Smooth muscle cell (in vitro differentiated cells): ENCODE measurements around the gene FIP1L1. TPM values are rescaled to one million over a fixed set of nuclear protein-coding genes. Genes with fewer than 3 reads are reported as not detected.
"Not testable (repeated sequence)": the region's sequence is repeated elsewhere in the genome, so short reads cannot be mapped to it uniquely, and the experiment has no call there.

Experiments
- DNase-seq: peaks from one replicate; lab custom pipeline; 2025; ENCODE audit not compliant: unreplicated experiment; lab: John Stamatoyannopoulos, UW
- H2AFZ ChIP-seq: fragments of 200-600 bp; sonication (generic); 2 replicates; pipeline ENCODE4 v1.6.0; 2016; ENCODE audit warnings: antibody characterized with exemption, low read depth, mild to moderate bottlenecking
- H3F3A ChIP-seq: fragments of 200-600 bp; sonication (generic); 2 replicates; pipeline ENCODE4 v1.6.0; 2017; ENCODE audit warnings: antibody characterized with exemption, low read depth
- H3K27ac ChIP-seq: fragments of 200-600 bp; sonication (generic); 2 replicates; pipeline ENCODE4 v1.5.1; 2016; ENCODE audit warnings: low read depth, mild to moderate bottlenecking
- H3K27me3 ChIP-seq: fragments of 200-600 bp; sonication (generic); 2 replicates; pipeline ENCODE4 v1.6.1; 2016; ENCODE audit warnings: low read depth, mild to moderate bottlenecking
- H3K36me3 ChIP-seq: fragments of 200-600 bp; sonication (generic); 2 replicates; pipeline ENCODE4 v1.5.1; 2016; ENCODE audit warnings: low read depth
- H3K4me1 ChIP-seq: fragments of 200-600 bp; sonication (generic); 2 replicates; pipeline ENCODE4 v1.5.1; 2016; ENCODE audit warnings: low read depth
- H3K4me2 ChIP-seq: fragments of 200-600 bp; sonication (generic); 2 replicates; pipeline ENCODE4 v1.6.0; 2016; ENCODE audit warnings: mild to moderate bottlenecking
- H3K4me3 ChIP-seq: fragments of 200-600 bp; sonication (generic); 2 replicates; pipeline ENCODE4 v1.5.1; 2016; ENCODE audit warnings: mild to moderate bottlenecking
- H3K79me2 ChIP-seq: fragments of 200-600 bp; sonication (generic); 2 replicates; pipeline ENCODE4 v1.6.0; 2016; ENCODE audit warnings: low read depth, mild to moderate bottlenecking
- H3K9ac ChIP-seq: fragments of 200-600 bp; sonication (generic); 2 replicates; pipeline ENCODE4 v1.6.0; 2016; ENCODE audit warnings: low read depth
- H3K9me3 ChIP-seq: fragments of 200-600 bp; sonication (generic); replicated peaks from 2 replicates; pipeline ENCODE4 v1.5.1; 2016; ENCODE audit warnings: low read depth
- H4K20me1 ChIP-seq: fragments of 200-600 bp; sonication (generic); 2 replicates; pipeline ENCODE4 v1.6.0; 2016; ENCODE audit warnings: low read depth
- WGBS: methylation state at CpG from one replicate; pipeline ENCODE4 v1.1.7; 2016; ENCODE audit warnings: low lambda C conversion rate; 5-methylcytosine and 5-hydroxymethylcytosine counted together
- polyA plus RNA-seq: library from polyadenylated mRNA; unstranded; fragments of >200 nt; fragmentation: Nextera tagmentation; extraction: Ambion mirVana; gene quantifications from 2 replicates; pipeline ENCODE4 v1.2.1, GENCODE V29; 2016
- total RNA-seq: library from RNA; depleted of rRNA; stranded (reverse); fragments of >200 nt; gene quantifications from 2 replicates; pipeline ENCODE4 v1.2.3, GENCODE V29; 2014
- TF ChIP-seq, protein P1 (sequence below): fragments of 200-600 bp; sonication (generic); IDR thresholded peaks from 2 replicates; pipeline ENCODE4 v1.5.1; 2017; ENCODE audit warnings: borderline replicate concordance, mild to moderate bottlenecking, antibody characterized with exemption; ENCODE audit not compliant: insufficient read depth, poor library complexity, severe bottlenecking

The FIP1L1 gene
- total RNA-seq: 56.5 and 65.7 TPM in 2 replicates
- 55.1 and 56.6 TPM in 2 replicates for polyA plus RNA-seq

GRCh38 chr4:53377319-53378170 is at the start of gene FIP1L1:
Gene FIP1L1 (plus strand): TSS chr4:53377641. CDS start chr4:53377839, 198 bp downstream.
- Histone ChIP-seq H3K4me3 (peak within 1 kb of the TSS; percentile 92), H3K4me1 (peaks cover 18% of the 10 kb centered on the region), H4K20me1 (peaks cover 38% of the 10 kb centered on the region), H3K27me3 (peaks cover 16% of the 10 kb centered on the region), H3K9ac (peak within 1 kb of the TSS; percentile 92), H3F3A (no peaks in the 10 kb centered on the region), H3K9me3 (no peaks in the 10 kb centered on the region), H3K79me2 (peaks cover 48% of the 10 kb centered on the region), H3K36me3 (peaks cover 5% of the 10 kb centered on the region), H3K4me2 (peak within 1 kb of the TSS; percentile 85), H3K27ac (peak within 1 kb of the TSS; percentile 68), H2AFZ (peak within 1 kb of the TSS; percentile 98)
- under 1% methylated on average over 84 of the region's 85 CpGs for WGBS
- TF ChIP-seq, protein P1, sequence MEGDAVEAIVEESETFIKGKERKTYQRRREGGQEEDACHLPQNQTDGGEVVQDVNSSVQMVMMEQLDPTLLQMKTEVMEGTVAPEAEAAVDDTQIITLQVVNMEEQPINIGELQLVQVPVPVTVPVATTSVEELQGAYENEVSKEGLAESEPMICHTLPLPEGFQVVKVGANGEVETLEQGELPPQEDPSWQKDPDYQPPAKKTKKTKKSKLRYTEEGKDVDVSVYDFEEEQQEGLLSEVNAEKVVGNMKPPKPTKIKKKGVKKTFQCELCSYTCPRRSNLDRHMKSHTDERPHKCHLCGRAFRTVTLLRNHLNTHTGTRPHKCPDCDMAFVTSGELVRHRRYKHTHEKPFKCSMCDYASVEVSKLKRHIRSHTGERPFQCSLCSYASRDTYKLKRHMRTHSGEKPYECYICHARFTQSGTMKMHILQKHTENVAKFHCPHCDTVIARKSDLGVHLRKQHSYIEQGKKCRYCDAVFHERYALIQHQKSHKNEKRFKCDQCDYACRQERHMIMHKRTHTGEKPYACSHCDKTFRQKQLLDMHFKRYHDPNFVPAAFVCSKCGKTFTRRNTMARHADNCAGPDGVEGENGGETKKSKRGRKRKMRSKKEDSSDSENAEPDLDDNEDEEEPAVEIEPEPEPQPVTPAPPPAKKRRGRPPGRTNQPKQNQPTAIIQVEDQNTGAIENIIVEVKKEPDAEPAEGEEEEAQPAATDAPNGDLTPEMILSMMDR: no peak
- peak; percentile 76 for DNase-seq

GRCh38 chr4:53334916-53335315 is 42.5 kb upstream of the FIP1L1 start:
- H3K27ac ChIP-seq, H4K20me1 ChIP-seq, H3K36me3 ChIP-seq, H3K27me3 ChIP-seq, H2AFZ ChIP-seq, H3K4me2 ChIP-seq, H3K4me1 ChIP-seq, H3K9me3 ChIP-seq, H3K79me2 ChIP-seq, H3K9ac ChIP-seq, H3K4me3 ChIP-seq, H3F3A ChIP-seq, DNase-seq: not testable (repeated sequence)
- 95% methylated on average over 6 of the region's 6 CpGs for WGBS

DNA sequence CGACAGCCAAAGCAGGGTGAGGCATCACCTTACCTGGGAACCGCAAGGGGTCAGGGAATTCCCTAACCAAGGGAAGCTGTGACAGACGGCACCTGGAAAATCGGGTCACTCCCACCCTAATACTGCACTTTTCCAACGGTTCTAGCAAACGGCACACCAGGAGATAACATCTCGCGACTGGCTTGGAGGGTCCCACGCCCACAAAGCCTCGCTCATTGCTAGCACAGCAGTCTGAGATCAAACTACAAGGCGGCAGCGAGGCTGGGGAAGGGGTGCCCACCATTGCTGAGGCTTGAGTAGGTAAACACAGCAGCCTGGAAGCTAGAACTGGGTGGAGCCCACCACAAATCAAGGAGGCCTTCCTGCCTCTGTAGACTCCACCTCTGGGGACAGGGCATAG is 37.3 kb upstream of the FIP1L1 start:
- H2AFZ ChIP-seq, H3K79me2 ChIP-seq, H3K36me3 ChIP-seq, H4K20me1 ChIP-seq, H3K27ac ChIP-seq, H3K27me3 ChIP-seq, H3F3A ChIP-seq, H3K4me1 ChIP-seq, DNase-seq, H3K4me2 ChIP-seq, H3K4me3 ChIP-seq, H3K9me3 ChIP-seq, H3K9ac ChIP-seq: not testable (repeated sequence)
- WGBS: 92% methylated on average over 12 of the region's 12 CpGs

DNA sequence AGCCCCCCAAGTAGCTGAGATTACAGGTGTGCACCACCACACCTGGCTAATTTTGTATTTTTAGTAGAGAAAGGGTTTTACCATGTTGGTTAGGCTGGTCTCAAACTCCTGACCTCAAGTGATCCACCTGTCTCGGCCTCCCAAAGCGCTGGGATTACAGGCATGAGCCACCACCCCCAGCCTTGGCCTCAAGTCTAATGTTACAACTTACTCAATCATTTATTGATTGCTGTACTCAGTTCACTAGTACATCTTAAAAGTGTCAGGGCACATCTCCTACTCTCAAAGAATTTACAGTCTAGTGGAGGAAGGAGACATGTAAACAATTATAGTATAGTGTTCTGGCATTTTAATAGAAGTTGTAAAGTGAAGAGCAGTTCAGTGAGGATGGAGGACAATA is 31.0 kb upstream of the FIP1L1 start:
- not testable (repeated sequence) for H3K9me3 ChIP-seq, H3K9ac ChIP-seq, H3K36me3 ChIP-seq, H3K27me3 ChIP-seq, DNase-seq, H3K4me1 ChIP-seq, H3K27ac ChIP-seq, H3K4me2 ChIP-seq, H3K4me3 ChIP-seq, H3K79me2 ChIP-seq, H3F3A ChIP-seq, H4K20me1 ChIP-seq, H2AFZ ChIP-seq
- WGBS: 94% methylated on average over 2 of the region's 2 CpGs

- TF ChIP-seq, protein P1: no peak
- no peak overlapping the region for H3K27ac ChIP-seq
- no peaks in the 10 kb centered on the region for H3K27me3 ChIP-seq
- DNase-seq: no peak
- peaks cover 3% of the 10 kb centered on the region for H3K36me3 ChIP-seq
- no peaks in the 10 kb centered on the region for H3K79me2 ChIP-seq
- H3K4me2 ChIP-seq: no peak overlapping the region
- H4K20me1 ChIP-seq: no peaks in the 10 kb centered on the region
- WGBS: 76% methylated on average over 5 of the region's 5 CpGs
- H3K4me3 ChIP-seq: no peak overlapping the region
- no peak overlapping the region for H2AFZ ChIP-seq
- no peaks in the 10 kb centered on the region for H3F3A ChIP-seq
- H3K4me1 ChIP-seq: no peaks in the 10 kb centered on the region
- no peak overlapping the region for H3K9ac ChIP-seq
- no peaks in the 10 kb centered on the region for H3K9me3 ChIP-seq
Measured at GRCh38 chr4:53346920-53347852, 30.3 kb upstream of the FIP1L1 start.
